Stimulated activated CD4-positive, alpha-beta T cell treated with anti-CD3 and anti-CD28 coated beads, Interleukin-2, amount 100 ng/mL, for 48 hours (primary cell): Measurements from ENCODE around the gene TSPAN13.

Source experiments
- DNase-seq, 2 donors: peaks; one replicate each; pipeline ENCODE4 v3.0.0-alpha.2; 2020

TSPAN13 gene

GRCh38 chr7:16778476-16778875 is 24.9 kb downstream of the TSPAN13 start:
- no peak for DNase-seq

GRCh38 chr7:16779051-16779450 is 25.5 kb downstream of the TSPAN13 start:
- no peak for DNase-seq

DNA sequence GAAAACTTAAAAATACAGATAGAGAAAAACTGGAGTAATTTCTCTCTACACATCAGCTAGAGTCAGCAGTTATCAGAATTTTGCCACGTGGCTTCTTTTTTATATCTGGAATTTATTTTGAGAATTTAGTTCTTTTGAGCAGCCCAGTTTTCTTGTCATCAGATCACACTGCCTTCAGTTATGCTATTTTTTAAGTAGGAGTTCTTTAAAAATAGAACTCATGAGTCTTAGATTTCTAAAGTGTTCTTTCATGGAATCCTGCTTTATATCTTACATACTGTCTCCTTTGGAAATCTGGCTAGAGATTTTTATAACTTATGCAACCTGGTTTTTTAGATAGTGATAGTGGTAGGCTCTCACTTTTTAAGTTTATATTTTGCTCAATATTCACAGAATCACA is 27.0 kb downstream of the TSPAN13 start:
- DNase-seq, result no peak

DNA sequence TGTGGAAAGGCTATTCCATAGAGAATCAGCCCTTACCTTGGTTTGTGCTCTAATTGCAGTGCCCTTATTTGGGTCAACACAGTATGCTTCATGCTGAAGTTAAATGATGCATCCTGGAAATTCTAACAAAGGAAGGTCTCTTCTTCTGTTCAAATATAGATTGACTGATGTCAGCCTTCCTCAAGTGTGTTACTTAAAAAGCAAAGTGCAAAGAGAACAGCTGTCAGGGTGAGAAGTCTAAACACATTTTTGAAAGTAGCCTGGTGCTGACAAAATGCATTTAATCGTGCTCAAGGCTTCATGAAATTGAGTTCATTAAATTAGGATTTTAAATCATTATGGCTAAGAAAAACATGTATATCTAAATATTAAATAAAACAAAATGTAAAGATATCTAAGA is 31.8 kb downstream of the TSPAN13 start:
- DNase-seq, result no peak

GRCh38 chr7:16785846-16786245 is 32.3 kb downstream of the TSPAN13 start:
- DNase-seq, result no peak

- no peak for DNase-seq
Measured at GRCh38 chr7:16786257-16786656, 32.7 kb downstream of the TSPAN13 start.

DNA sequence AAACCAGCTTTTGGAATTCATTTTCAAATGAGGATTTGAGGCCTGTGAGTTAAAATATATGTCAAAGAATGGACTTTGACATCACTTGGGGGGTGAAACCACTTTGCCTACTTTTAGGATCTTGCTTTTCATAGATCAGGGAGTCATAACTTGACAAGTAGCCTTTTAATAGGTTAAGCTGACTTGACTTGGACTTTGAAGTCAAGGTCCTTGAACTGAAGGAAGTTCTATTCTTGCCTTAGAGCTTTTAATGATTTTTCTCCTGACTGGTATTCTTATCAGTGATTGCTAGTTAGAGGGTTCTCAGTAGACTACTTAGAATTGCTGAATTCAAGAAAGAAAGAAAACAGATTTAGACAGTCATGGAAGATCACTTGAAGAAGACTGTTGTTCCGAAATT is 33.6 kb downstream of the TSPAN13 start:
- no peak for DNase-seq

- DNase-seq, result no peak
Measured at GRCh38 chr7:16791071-16791470, 37.5 kb downstream of the TSPAN13 start.

GRCh38 chr7:16791905-16792698 is 38.5 kb downstream of the TSPAN13 start:
- no peak for DNase-seq

DNA sequence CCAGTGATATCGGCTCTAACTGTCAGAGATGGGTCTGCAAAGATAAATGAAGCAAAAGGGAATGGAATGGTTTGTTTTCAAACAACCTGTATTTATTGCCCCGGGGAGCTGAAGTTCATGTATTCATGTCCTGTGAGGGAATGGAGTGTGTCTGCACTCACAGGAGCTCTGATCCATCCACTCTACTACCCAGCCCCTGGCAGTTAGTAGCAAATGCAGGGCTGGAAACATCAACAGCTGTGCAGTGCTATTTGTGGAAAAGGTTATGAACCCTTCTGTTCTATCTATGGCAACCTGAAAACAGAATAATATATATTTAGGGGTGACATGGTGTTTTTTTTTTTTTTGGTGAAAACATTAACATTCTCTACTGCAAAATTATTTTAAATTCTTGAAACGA is 41.4 kb downstream of the TSPAN13 start:
- DNase-seq, result no peak

GRCh38 chr7:16795624-16796023 is 42.1 kb downstream of the TSPAN13 start:
- DNase-seq, result no peak

- no peak for DNase-seq
Measured at GRCh38 chr7:16801111-16801542, 47.6 kb downstream of the TSPAN13 start.

- DNase-seq, result no peak
Measured at GRCh38 chr7:16801579-16801978, 48.0 kb downstream of the TSPAN13 start.

- no peak for DNase-seq
Measured at GRCh38 chr7:16803125-16803524, 49.6 kb downstream of the TSPAN13 start.

GRCh38 chr7:16803881-16804673 is 50.5 kb downstream of the TSPAN13 start:
- no peak for DNase-seq

DNA sequence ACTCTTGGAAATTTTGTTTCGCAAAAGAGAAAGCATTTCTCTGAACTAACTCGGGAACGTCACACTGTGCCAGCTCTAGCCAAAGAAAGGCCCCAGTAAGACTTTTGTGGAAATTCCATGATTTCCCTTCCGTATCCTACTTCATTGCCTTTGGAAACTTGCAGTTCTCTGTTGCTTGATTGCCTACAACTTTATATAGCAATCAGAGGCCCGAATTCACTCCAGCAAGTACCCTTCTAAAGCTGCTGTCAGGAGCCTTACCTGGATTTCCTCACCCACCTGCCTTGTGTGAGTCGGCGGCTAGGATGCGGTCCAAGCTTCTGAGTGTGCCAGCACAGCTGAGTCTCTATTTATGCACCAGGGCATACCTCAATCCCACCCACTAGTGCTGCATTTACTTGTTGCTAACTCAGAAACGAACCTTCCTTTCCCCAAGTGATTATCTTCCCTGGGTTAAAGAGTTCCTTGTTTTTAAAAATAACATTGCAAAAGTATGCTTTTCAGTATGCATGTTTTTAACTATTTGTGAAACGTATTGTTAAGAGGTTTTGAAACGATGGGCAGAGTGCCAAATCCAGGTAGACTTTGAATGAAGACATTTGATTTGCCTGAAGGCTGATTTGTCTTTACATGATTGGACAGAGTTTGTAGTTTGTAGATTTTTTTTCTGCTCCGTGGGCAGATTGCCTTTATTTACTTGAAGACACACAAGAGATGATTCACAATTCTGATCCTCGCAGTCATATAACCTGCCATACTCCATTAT is 51.3 kb downstream of the TSPAN13 start, which contains the start of gene AGR2:
TSS of gene AGR2 (minus strand) at position 326 of the 766 bp plus-strand sequence. CDS start 3,203 bp downstream, outside the sequence.
- DNase-seq, result no peak

DNA sequence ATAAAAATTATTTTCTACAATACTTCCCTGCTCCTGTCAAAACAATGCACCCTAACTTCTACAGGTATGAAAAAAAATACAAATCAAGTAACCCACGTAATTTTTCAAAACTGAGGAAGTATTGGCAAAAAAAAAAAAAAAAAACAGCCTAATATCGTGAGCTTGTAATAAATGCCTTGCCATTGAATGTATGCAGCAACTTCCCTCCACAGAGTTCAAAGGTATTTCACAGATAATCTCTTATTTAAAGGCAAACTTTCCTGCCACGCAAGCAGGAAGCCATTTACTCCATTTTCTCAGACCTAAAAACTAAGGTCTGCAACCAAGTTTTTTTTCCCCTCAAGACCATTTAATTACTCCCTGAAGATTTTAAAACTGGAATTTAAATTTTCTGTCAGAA is 51.9 kb downstream of the TSPAN13 start:
- DNase-seq, result no peak

- no peak for DNase-seq
Measured at GRCh38 chr7:16810112-16810511, 56.6 kb downstream of the TSPAN13 start.

DNA sequence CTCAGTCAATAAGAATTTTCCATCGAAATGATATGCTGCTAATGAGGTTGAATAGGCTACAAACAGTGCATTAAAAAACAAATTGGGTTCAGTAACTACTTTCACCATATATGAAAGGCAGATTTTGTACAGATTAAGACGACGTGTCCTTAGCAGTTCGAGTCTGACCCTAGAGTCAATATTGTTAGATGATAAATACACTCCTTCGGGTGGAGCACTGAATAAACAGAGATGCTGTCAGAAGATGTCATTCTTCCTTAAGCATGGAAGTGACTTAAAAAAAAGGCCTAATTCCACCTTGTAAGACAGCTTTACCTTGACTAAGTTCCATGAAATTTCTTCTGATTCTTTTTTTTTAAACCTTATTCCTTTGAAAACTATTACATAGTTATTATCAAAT is 57.0 kb downstream of the TSPAN13 start:
- no peak for DNase-seq

DNA sequence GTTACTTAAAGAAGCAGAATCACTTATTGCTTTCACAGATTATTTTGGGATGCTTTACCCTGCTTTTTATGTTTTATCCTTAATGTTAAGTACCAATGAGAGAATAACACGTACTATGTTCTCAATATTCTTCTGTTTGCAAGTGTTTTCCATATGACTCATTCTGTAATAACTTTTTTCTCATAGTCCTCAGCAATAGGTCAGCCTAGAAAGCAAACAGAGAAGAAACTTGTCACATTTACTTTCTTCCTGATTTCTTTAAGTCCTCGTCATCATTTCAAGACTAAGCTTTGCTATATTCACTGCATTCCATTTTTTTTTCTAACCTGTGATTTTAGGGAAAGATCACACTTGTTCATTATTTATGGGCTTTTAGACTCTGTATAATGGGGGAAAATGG is 58.0 kb downstream of the TSPAN13 start:
- DNase-seq, result no peak

DNA sequence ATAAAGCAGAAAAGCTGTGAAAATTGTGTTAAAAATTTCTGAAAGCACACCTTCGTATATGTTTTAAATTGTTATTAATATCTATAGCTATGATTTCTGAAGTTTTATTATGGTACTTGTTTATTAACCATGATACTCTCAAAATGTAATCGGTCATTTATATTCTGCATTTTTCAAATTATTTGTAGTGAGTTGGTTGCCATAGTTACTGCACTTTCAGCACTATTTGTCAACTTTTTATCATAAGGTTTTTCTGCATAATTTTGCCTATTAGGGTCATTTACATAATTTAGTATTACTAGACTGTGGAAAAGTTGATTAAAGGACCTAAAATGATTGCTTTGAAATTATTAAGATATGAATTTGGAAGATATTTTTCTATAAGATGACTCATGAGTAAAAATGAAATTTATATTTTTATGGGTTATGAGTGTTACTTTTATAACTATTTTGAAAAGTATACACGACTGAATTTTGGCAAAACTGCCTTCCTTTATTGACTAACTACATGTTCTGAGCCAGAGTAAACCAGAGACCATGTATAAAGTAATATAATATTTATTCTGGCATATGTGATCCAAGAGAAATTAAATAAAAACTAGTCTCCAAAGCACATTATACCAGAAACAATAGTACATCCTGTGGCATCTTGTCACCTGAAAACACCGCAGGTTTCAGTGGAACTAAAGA is 59.1 kb downstream of the TSPAN13 start:
- no peak for DNase-seq

DNA sequence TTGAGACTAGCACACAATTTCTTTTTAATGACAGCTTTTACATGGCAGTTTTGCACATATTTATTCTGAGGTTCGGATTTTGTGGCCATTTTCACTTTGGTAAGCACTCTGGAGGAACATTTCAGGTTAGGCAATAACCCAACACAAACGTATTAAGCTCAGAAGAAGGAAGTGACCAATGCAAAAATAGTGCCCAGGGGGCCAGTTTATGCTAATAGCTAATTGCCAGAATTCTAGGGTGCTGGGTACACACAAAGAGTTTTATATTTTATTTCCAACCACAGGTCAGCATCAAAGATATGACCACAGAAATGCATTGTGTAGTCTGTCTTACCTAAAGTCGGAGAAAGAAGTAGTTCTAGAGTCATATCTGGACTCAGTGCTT is 59.7 kb downstream of the TSPAN13 start:
- no peak for DNase-seq

DNA sequence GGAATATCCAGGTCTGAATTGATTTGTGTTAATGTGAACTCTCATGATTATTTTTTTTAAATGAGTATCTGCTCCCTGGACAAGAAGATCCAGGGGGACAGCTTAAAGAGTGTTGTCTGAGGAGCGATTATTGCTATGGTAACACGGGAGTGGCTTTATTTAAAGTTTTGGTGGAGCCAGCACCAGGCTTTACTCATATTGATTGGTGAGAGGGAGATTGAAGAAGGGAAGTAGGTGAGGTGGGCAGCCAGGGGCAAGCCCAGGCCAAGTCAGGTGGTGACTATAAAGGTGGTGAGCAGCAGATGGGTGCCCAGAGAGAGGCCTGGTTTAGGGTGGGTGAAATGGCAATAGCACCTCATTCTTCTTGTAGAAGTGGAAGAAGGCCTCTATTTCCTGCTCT is 61.4 kb downstream of the TSPAN13 start:
- no peak for DNase-seq
